Fibroblast of skin of abdomen (primary cell): ENCODE results near the gene ASB3. TPM values are rescaled to one million over a fixed set of nuclear protein-coding genes. Genes with fewer than 3 reads are reported as not detected.
"Not testable (repeated sequence)": the region's sequence is repeated elsewhere in the genome, so short reads cannot be mapped to it uniquely, and the experiment has no call there.

Source experiments
- DNase-seq: peaks from one replicate; pipeline ENCODE4 v3.0.0-alpha.2; 2013
- polyA plus RNA-seq, 2 experiments: library from polyadenylated mRNA; unstranded; fragments of 120-200 nt; gene quantifications; one replicate each; pipeline ENCODE4 v1.2.1, GENCODE V29; 2013; ENCODE audit not compliant: insufficient read length in 2 of 2

The ASB3 gene, protein sequence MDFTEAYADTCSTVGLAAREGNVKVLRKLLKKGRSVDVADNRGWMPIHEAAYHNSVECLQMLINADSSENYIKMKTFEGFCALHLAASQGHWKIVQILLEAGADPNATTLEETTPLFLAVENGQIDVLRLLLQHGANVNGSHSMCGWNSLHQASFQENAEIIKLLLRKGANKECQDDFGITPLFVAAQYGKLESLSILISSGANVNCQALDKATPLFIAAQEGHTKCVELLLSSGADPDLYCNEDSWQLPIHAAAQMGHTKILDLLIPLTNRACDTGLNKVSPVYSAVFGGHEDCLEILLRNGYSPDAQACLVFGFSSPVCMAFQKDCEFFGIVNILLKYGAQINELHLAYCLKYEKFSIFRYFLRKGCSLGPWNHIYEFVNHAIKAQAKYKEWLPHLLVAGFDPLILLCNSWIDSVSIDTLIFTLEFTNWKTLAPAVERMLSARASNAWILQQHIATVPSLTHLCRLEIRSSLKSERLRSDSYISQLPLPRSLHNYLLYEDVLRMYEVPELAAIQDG
- 13.7 TPM for polyA plus RNA-seq (2013, experiment 1 of 2; ENCODE audit: insufficient read length)
- 14.7 TPM for polyA plus RNA-seq (2013, experiment 2 of 2; ENCODE audit: insufficient read length)

DNA sequence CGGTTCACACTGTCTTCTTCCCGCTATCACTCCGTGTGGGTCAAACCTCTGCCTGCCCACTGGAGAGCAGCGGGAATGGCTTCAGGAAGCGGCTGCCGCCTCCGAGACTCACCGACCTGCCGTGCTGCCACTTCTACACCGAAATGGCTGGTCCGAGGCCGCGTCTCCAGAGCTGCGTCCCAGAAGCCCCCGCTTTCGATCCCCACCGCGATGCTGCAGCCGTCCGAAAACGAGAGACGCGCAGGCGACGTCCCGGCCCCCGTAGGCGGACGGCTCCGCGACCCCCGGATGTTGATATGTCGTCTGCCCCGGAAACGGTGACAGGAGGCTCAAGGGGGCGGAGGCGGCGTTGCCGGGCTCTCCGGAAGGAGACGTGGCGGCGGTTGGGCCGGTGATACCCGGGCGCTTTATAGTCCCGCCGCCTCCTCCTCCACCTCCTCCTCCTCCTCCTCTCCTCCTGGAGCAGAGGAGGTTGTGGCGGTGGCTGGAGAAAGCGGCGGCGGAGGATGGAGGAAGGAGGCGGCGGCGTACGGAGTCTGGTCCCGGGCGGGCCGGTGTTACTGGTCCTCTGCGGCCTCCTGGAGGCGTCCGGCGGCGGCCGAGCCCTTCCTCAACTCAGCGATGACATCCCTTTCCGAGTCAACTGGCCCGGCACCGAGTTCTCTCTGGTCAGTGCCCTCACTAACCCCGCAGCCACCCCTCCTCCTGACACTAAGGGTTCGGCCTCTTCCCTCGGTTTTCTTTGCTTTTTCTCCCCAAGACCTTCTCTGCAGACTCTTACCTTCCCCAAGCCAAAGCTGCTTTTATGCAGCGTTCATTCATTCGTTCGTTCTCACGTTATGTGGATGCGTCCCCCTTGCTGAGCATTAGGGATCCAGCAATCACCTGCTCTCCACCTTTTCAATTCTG, at the start of gene ASB3, which contains the start of gene ERLEC1:
Gene ASB3, minus strand, starts transcription at position 249 of the 909 bp plus-strand sequence. CDS start 21,381 bp downstream, outside the sequence.
Gene ERLEC1, plus strand, starts transcription at position 340 of the 909 bp plus-strand sequence. Its CDS starts 167 bp downstream, at position 507.
- DNase-seq = peak; percentile 92

DNA sequence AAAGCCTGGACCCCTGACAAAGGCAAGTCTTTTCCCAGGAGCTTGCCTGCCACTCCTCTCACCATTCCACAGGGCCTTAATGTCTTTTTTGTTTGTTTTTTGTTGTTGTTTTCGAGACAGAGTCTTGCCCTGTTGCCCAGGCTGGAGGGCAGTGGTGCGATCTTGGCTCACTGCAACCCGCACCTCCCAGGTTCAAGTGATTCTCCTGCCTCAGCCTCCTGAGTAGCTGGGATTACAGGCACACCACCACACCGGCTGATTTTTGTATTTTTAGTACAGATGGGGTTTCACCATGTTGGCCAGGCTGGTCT, 43.2 kb upstream of the ASB3 start:
- DNase-seq = not testable (repeated sequence)

DNA sequence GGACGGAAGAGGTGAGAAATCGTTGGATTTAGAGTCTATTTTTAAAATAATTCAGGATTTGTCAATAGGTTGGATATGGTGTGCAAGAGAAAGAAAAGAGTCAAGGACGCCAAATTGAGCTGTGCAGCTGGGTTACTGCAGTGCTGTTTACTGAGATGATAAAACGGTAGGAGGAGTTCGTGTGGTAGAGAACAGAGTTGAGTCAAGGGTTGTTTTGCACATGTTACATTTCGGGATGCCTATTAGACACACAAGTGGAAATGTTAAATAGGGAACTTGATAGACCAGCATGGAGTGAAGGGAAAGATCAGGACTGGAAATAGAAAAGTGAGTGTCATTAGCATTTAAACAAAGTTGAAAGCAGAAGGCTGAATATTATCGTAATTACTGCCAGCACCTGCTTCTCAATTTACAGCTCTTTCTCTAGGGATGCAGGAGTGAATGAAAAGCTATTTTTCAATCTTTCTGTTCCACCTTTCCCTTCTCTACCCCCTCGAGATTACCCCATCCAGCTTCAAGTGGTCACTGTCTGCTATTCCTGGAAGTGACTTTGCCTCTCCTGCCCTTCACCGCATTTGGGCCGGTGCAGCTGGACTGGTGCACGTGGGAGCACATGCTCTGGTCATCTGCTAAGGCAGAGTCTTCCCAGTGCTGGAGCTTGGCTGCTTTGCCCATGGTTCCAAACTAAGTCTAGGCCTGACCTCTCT, 42.7 kb upstream of the ASB3 start:
- no peak for DNase-seq

DNA sequence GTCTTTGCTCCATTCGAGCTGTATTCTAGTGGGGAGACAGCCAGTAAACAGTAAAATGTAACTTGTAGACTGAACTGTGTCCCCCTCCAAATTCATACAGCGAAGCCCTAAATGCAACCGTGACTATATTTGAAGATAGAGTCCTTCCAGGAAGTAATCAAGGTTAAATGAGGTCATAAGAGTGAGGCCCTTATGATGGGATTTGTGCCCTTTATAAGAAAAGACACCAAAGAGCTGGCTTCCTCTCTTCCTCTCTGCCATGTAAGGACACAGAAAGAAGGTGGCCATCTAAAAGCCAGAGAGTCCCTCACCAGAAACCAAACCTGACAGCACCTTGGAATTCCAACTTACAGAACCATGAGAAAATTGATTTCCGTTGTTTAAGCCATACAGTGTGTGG, 41.6 kb upstream of the ASB3 start:
- no peak for DNase-seq

DNA sequence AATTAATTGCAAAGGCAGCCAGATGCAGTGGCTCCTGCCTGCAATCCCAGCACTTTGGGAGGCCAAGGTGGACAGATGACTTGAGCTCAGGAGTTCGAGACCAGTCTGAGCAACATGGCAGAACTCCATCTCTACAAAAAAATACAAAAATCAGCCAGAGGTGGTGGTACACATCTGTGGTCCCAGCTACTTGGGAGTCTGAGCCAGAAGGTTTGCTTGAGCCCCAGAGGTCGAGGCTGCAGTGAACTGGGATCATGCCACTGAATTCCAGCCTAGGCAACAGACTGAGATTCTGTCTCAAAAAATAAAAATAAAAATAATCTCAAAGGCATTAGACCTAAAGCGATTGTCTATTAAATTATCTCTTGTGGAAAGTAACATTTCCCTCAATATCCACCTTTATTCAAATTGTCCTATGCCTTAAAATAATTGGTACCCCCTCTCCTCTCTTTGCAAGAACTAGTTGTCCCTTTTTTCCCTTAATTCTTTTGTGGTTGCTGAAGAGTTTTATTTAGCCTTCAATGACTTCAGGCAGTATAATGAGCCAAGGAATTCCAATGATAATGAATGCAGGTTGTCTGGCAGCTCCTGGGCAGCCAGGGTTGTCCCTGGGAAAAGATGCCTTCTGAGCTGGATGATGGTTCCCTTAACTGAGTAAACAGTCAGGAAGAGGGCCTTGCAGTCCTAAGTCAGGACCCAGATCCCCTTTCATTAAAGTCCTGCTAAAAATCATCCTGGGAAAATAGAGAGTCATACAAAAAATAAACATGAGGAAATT, 40.8 kb upstream of the ASB3 start:
- DNase-seq = no peak

DNA sequence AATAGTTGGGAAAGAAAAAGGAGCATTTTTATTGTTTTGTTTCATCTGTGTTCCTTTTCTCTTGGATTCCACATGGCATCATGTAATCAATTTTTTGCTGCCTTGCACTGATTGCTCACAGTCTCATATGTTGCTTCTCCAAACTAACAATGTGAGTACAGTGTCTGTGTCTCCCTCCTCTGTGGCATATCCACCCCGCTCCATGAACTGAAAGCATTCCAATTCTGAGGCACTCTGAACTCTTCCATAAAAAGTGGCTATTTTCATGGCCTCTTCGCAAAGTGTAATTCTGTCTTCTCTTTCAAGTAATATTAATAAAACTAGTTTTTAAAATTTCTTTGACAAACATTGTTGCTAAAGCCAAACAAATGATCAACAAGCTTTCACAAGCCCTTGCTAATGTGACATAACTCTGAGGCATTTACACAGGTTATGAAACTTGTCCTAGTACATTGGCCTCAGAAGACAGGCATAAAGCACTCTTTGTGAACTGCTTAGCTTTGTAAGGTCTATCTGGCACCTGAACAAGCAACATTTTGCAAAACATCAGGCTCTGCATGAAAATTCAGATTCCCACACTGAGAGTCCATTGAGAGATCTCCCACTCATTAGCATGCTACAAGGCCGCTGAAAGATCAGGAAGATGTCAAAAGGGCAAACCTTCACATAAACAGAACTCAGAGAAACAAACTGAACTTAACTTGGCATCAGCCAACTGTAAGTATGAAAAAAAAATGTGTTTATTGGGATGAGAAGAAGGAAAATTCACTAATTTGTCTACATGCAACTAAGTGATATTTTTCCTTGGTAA, 40.0 kb upstream of the ASB3 start:
- DNase-seq = no peak

DNA sequence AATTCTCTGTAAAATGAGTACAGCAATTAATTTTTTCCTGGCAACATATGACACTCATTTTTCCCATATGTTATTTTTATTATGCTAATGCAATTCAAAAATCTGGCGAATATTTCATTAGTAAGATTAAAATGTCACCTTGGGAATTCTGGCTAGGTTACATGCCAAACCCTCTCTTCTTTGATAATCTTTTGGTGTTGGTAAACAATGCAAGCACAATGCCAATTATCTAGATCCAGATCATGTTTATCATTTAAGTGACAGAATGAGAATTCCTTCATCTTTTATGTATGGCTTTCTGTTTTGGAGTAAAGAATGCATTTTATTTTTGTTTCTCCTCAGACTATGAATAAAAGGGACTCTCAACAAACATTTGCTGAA, 39.3 kb upstream of the ASB3 start:
- no peak for DNase-seq

DNA sequence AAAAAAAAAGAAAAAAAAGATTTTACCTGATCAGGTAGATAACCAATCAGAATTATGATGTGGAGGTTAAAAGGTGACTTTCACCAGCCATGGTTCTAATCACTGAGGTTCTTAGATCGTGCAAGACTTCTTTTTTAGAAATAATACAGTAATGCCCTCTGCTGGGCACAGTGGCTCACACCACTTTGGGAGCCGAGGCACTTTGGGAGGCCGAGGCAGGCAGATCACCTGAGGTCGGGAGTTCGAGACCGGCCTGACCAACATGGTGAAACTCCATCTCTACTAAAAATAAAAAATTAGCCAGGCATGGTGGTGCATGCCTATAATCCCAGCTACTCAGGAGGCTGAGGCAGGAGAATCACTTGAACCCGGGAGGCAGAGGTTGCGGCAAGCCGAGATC, 36.9 kb upstream of the ASB3 start:
- DNase-seq = not testable (repeated sequence)

DNA sequence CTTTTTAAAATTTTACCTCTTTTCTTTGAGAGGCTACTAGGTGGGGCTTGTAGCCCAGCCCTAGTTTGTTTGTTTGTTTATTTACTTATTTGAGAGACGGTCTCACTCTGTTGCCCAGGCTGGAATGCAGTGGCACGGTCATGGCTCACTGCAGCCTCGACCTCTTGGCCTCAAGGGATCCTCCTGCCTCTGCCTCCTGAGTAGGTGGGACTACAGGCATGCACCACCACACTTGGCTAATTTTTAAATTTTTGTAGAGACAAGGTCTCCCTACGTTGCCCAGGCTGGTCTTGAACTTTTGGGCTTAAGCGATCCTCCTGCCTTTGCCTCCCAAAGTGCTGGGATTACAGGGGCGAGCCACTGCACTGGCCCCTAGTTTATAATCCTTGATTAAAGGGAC, 35.1 kb upstream of the ASB3 start:
- DNase-seq = no peak

DNA sequence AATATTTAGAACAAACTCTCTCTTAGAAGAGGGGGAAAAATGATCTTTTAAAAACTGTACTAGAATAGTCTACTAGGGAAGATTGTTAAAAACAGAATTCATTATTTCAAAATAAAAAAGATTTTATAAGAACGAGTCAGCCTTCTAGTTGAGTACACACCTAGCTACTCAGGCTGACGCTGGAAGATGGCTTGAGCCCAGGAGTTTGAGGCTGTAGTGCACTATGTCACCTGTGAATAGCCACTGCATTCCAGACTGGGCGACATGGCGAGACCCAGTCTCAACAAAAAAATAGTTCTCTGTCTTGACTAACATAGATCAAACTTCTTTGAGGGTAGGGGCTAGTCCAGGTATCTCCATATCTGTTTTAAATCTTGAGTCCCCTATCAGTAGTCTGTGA, 34.0 kb upstream of the ASB3 start:
- no peak for DNase-seq

DNA sequence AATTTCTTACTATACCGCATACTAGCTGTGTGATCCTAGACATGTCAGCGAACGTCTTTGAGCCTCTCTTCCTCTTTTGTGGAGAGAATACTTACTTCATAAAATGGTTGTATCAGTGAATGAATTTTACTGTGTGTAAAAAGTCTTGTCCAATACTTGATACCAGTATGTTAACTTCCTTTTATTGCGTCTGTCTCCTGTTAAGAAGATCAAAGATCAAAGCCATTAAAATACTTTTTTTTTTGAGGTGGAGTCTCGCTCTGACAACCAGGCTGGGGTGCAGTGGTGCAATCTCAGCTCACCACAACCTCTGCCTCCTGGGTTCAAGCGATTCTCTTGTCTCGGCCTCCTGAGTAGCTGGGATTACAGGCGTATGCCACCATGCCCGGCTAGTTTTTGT, 33.3 kb upstream of the ASB3 start:
- DNase-seq = no peak

DNA sequence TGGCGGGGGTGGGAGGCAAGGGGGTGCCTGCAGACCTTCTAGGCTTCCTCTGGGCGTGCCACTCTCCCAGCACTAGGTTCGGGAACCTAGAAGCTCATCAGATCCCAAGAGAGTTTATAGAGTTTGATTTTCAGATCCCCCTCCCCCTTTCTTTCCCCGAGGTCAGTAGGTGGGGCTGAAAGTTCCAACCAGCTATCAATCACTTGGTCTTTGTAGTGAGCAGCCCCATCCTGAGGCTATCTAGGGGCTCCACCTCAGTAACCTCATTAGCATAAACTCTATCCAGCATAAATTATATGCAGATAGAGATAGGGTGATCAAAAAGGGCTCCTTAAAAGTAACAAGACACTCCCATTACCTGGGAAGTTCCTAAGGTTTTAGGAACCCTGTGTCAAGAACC, 32.9 kb upstream of the ASB3 start:
- no peak for DNase-seq

DNA sequence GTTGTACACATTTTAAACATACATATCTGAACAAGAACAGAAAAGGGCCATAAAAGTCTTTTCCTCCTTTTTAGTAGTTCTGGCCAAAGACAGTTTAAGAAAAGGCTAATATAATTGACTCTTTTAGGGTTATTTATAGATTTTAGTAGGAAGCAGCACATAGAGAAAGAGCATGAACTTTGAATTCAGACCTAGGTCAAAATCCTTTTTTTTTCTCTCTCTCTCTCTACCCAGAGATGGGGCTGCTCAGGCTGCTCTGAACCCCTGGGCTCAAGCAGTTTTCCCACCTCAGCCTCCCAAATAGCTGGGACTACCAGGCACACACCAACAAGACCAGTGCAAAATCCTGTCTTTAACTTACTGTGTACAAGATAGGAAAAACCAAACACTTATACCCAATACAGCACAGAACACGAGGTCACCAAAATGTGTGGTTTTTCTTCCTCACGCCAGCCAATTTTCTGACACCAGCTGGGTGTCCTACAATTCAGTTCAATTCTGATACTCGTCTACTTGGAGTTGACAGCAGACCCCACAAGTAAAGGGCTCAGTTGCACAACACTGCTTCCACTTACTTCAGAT, 32.2 kb upstream of the ASB3 start:
- no peak for DNase-seq

DNA sequence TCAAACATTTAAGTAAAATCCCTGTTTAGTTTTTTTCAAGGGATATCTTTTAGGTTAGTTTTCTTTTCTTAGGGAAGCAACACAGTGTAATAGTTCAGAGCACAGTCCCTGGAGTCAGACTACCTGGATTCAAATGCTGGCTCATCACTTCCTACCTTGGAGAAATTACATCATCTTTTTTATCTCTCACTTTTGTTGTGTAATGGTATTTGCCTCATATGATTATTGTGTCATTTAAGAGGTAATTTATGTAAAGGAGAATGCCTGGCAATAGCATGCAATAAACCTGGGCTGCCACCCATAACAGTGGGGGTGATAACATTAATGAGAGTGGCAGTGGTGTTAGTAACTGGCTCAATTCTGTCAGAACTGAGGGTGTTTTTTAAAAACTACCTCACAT, 26.4 kb upstream of the ASB3 start:
- no peak for DNase-seq

DNA sequence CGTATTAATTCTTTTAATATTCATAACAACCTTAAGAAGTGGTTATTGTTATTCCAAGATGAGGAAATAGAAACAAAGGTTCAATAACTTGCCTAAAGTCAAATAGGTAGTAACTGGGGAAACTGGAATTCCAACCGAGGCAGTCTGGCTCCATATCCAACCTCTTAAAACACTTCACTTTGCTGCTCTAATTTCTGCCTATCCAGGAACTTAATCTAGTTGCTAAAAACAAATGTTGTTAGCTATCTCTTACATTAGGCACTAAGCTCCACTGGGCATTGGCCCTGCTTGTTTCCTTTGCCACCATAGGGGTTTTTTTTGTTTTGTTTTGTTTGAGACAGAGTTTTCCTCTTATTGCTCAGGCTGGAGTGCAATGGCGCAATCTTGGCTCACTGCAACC, 24.8 kb upstream of the ASB3 start:
- no peak for DNase-seq

DNA sequence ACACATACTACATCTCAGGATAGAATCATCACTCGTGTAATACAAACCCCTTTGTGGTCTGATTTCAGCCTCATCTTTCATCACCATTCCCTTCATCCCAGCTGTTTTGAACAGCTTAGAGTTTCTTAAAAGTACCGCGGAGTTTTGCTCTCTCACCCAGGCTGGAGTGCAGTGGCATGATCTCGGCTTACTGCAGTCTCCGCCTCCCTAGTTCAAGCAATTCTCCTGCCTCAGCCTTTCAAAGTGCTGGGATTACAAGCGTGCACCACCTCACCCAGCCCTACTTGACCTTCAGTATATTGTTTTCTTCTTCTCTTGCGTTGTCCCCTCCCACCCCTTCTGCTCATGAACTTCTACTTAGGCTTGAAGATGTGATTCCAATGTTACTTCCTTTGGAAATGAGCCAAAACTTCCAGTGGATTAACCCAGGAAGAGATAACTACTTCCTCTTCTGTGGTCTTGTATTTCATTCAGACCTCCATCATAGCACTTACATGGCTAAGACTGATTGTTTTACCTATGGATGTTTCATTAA, 15.9 kb upstream of the ASB3 start:
- DNase-seq = peak; percentile 11

DNA sequence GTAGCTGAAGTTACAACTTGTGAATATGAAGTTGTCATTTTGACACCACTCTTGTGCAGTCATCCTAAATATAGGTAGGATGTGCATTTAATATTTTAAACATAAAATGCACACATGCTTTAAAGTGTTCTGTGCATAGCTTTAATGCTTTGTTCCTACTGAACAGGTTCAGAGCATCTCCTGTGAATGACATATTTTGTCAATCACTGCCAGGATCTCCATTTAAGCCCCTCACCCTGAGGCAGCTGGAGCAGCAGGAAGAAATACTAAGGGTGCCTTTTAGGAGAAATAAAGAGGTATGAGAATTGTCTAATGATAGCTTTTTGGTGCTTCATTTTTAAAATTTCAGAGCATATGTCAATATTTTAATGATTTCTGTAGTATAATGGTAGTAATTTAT, 14.8 kb upstream of the ASB3 start:
- DNase-seq = no peak

DNA sequence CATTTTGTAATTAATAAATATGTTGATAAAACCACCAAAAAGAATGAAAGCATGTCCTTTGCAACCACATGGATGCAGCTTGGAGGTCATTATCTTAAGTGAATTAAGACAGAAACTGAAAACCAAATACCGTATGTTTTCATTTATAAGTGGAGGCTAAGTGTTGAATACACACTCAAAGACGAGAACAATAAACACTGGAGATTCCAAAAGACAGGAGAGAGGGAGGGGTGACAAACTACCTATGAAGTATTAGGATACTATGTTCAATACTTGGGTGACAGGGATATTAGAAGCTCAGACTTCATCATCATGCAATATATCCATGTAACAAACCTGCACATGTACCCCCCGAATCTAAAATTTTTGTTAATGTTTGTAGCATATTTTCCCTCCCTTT, 7.1 kb upstream of the ASB3 start:
- DNase-seq = no peak

DNA sequence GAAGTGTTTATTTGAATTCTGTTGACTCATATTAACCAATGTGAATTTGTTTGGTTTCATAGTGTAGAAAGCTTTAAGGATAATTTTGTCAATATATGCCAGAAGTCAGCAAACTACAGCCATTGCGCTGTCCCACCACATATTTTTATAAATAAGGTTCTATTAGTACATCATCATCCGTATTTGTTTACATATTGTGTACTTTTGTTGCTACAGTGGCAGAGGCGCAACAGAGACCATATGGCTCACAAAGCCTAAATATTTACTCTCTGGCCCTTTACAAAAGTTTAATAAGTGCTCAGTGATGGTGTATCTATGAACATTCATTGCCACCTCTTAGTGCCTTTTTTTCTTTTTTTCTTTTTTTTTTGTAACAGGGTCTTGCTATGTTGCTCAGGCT, 6.5 kb upstream of the ASB3 start:
- no peak for DNase-seq

DNA sequence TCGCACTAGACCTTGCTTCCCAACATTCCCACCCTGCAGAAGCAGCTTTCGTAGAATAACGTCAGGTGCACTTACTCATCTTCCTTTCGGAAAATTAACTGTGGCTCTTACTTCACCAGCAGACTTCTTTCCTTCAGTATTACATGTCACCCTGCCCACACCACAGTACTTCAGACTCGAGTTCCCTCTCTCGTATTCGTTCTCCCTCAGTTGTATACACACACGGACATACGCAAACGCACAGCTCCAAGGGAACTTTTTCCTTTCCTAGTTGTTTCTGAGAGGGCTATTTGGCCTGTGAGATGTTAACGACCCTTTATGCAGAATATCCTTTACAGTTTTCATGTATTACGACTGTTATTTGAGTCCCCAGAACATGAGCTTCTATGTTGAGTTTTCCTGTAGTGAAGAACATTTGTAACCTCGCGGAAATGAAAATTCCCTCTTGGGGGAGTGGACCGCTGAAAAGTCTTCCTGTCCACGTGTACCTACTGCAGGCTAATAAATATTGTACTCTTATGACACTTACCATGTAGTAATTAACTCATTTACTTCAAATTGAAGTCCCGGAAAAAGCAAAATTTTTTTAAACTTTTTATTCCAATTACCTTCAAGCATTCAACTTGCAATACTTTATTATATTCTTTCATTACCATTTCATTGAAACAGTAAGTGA, 999 bp upstream of the ASB3 start:
- DNase-seq = peak; percentile 6
